GM23248 (cell line): Measurements from ENCODE around the gene STXBP6.

Source experiments
- EZH2 ChIP-seq: fragments of 200-600 bp; sonication (generic); IDR thresholded peaks from 2 replicates; pipeline ENCODE4 v1.6.1; 2018; ENCODE audit warnings: antibody characterized with exemption, mild to moderate bottlenecking; ENCODE audit not compliant: insufficient read depth, poor library complexity, severe bottlenecking
- EZH2phosphoT487 ChIP-seq: fragments of 200-600 bp; sonication (generic); IDR thresholded peaks from 2 replicates; pipeline ENCODE4 v1.6.1; 2018; ENCODE audit warnings: antibody characterized with exemption, moderate library complexity, mild to moderate bottlenecking, low read depth; ENCODE audit not compliant: insufficient read depth

GRCh38 chr14:24816011-24816928 is 233.7 kb downstream of the STXBP6 start:
- TF ChIP-seq EZH2 (no peak), EZH2phosphoT487 (no peak)
